SK-N-SH (cell line): Measurements from ENCODE around the gene RREB1. TPM values are rescaled to one million over a fixed set of nuclear protein-coding genes. Genes with fewer than 3 reads are reported as not detected.

Experiments
- CTCF ChIA-PET: fragments of 300-600, 350-600 bp; formaldehyde crosslinking; extraction: SDS; loops from one replicate; lab custom pipeline; 2021; lab: Yijun Ruan, JAX
- POLR2A ChIA-PET: fragments of 350-600 bp; sonication (Branson Sonifier 250); formaldehyde crosslinking; extraction: SDS; loops from one replicate; lab custom pipeline; 2020; ENCODE audit warnings: antibody characterized with exemption, inconsistent platforms; lab: Yijun Ruan, JAX
- DNase-seq: peaks from one replicate; pipeline ENCODE4 v3.0.0; 2012
- H2AFZ ChIP-seq: fragments of 200-600 bp; sonication (generic); 2 replicates; pipeline ENCODE4 v1.8.1; 2016; ENCODE audit warnings: antibody characterized with exemption, mild to moderate bottlenecking, low read depth
- H3F3A ChIP-seq: fragments of 200-600 bp; sonication (generic); replicated peaks from 2 replicates; pipeline ENCODE3; 2016; ENCODE audit warnings: antibody characterized with exemption, mild to moderate bottlenecking; ENCODE audit not compliant: insufficient read depth
- H3K27ac ChIP-seq, 2 experiments: fragments of 200-500 bp in 1 of 2; fragments of 200-600 bp in 1 of 2; sonication (Bioruptor generic) in 1 of 2; sonication (generic), shearing (Covaris generic) in 1 of 2; 2 replicates each; pipeline versions ENCODE4 v1.5.1 to v1.6.1; 2014 to 2016; ENCODE audit warnings: low read depth in 2 of 2, inconsistent platforms in 1 of 2, low read length in 1 of 2, mild to moderate bottlenecking in 1 of 2, mixed read lengths in 1 of 2
- H3K27me3 ChIP-seq: fragments of 200-600 bp; sonication (generic), shearing (Covaris generic); 2 replicates; pipeline ENCODE4 v1.6.1; 2016; ENCODE audit warnings: mixed run types; ENCODE audit not compliant: insufficient read depth
- H3K36me3 ChIP-seq, 2 experiments: fragments of 200-500 bp in 1 of 2; fragments of 200-600 bp in 1 of 2; sonication (Bioruptor generic) in 1 of 2; sonication (generic) in 1 of 2; replicated peaks in 1 of 2; 2 replicates each; pipeline versions ENCODE3 to v1.5.1; 2014 to 2016; ENCODE audit warnings: low read length in 1 of 2, mild to moderate bottlenecking in 1 of 2; ENCODE audit not compliant: insufficient read depth in 2 of 2, control insufficient read depth in 1 of 2
- H3K4me1 ChIP-seq, 2 experiments: fragments of 200-500 bp in 1 of 2; fragments of 200-600 bp in 1 of 2; sonication (Bioruptor generic) in 1 of 2; sonication (generic), shearing (Covaris generic) in 1 of 2; 2 replicates each; pipeline versions ENCODE4 v1.5.1 to v1.6.1; 2014 to 2016; ENCODE audit warnings: low read depth in 1 of 2, low read length in 1 of 2, mixed run types in 1 of 2; ENCODE audit not compliant: insufficient read depth in 2 of 2, control insufficient read depth in 1 of 2
- H3K4me2 ChIP-seq: fragments of 200-600 bp; sonication (generic), shearing (Covaris generic); 2 replicates; pipeline ENCODE4 v1.6.1; 2017; ENCODE audit warnings: mixed run types
- H3K4me3 ChIP-seq, 2 experiments: fragments of 200-500 bp in 1 of 2; fragments of 200-600 bp in 1 of 2; sonication (Bioruptor generic) in 1 of 2; sonication (generic), shearing (Covaris generic) in 1 of 2; 2 replicates each; pipeline versions ENCODE4 v1.5.1 to v1.8.1; 2014 to 2016; ENCODE audit warnings: low read depth in 2 of 2, inconsistent platforms in 1 of 2, low read length in 1 of 2, mild to moderate bottlenecking in 1 of 2, mixed read lengths in 1 of 2, moderate library complexity in 1 of 2
- H3K79me2 ChIP-seq: fragments of 200-600 bp; sonication (generic); 2 replicates; pipeline ENCODE4 v1.8.1; 2017; ENCODE audit warnings: mild to moderate bottlenecking; ENCODE audit not compliant: insufficient read depth
- H3K9ac ChIP-seq: fragments of 200-600 bp; sonication (generic); 2 replicates; pipeline ENCODE4 v1.6.1; 2017; ENCODE audit warnings: mixed run types
- H3K9me2 ChIP-seq: fragments of 200-600 bp; sonication (generic); 2 replicates; pipeline ENCODE4 v1.6.1; 2017; ENCODE audit warnings: mixed run types
- H3K9me3 ChIP-seq: fragments of 200-600 bp; sonication (generic); 2 replicates; pipeline ENCODE4 v1.6.1; 2017; ENCODE audit warnings: mixed run types, mild to moderate bottlenecking, moderate library complexity
- H4K20me1 ChIP-seq: fragments of 200-600 bp; sonication (generic); 2 replicates; pipeline ENCODE4 v1.6.1; 2017; ENCODE audit warnings: mild to moderate bottlenecking, mixed run types; ENCODE audit not compliant: insufficient read depth
- CTCF ChIP-seq: fragments of 200-600 bp; sonication (generic); IDR thresholded peaks from 2 replicates; pipeline ENCODE4 v1.6.1; 2017; ENCODE audit warnings: antibody characterized with exemption, mild to moderate bottlenecking, moderate library complexity
- ELF1 ChIP-seq: IDR thresholded peaks from 2 replicates; pipeline ENCODE4 v1.4.0; 2012
- FOSL2 ChIP-seq: IDR thresholded peaks from 2 replicates; pipeline ENCODE4 v1.4.0; 2012; ENCODE audit warnings: low read depth, mild to moderate bottlenecking, moderate library complexity, borderline replicate concordance
- FOXJ3 ChIP-seq: sonication (generic); formaldehyde crosslinking; IDR thresholded peaks from 2 replicates; pipeline ENCODE4 v1.5.1; 2020; ENCODE audit warnings: mild to moderate bottlenecking, missing genetic modification reagents
- GATA2 ChIP-seq: sonication (generic); formaldehyde crosslinking; IDR thresholded peaks from 2 replicates; pipeline ENCODE4 v1.5.0; 2020; ENCODE audit warnings: mild to moderate bottlenecking, missing genetic modification reagents
- JUND ChIP-seq: IDR thresholded peaks from 2 replicates; pipeline ENCODE4 v1.4.0; 2012
- MAX ChIP-seq: IDR thresholded peaks from 2 replicates; pipeline ENCODE4 v1.4.0; 2012; ENCODE audit warnings: low read depth
- MXI1 ChIP-seq: IDR thresholded peaks from 2 replicates; pipeline ENCODE4 v1.6.1; 2012; ENCODE audit warnings: mild to moderate bottlenecking, low read depth, low read length, improper control_type of control experiment
- NFIC ChIP-seq: IDR thresholded peaks from 2 replicates; pipeline ENCODE4 v1.4.0; 2012; ENCODE audit warnings: borderline replicate concordance
- NRF1 ChIP-seq: IDR thresholded peaks from 2 replicates; pipeline ENCODE4 v1.6.1; 2012; ENCODE audit warnings: low read depth, mild to moderate bottlenecking, low read length
- PBX3 ChIP-seq: IDR thresholded peaks from 2 replicates; pipeline ENCODE4; 2012
- REST ChIP-seq: IDR thresholded peaks from 2 replicates; pipeline ENCODE4 v1.6.1; 2012; ENCODE audit warnings: mild to moderate bottlenecking, low read depth, low read length, moderate library complexity
- SIN3A ChIP-seq: IDR thresholded peaks from 2 replicates; pipeline ENCODE4 v1.6.1; 2012; ENCODE audit warnings: low read depth, mild to moderate bottlenecking, low read length, moderate library complexity, borderline replicate concordance
- SMC3 ChIP-seq: IDR thresholded peaks from 2 replicates; pipeline ENCODE4 v1.6.1; 2012; ENCODE audit warnings: low read depth, low read length, improper control_type of control experiment
- TCF12 ChIP-seq: IDR thresholded peaks from 2 replicates; pipeline ENCODE4 v1.4.0; 2012
- YY1 ChIP-seq: IDR thresholded peaks from 2 replicates; pipeline ENCODE4 v1.4.0; 2012; ENCODE audit warnings: low read depth, mild to moderate bottlenecking
- ZBTB33 ChIP-seq: IDR thresholded peaks from 2 replicates; pipeline ENCODE4 v1.4.0; 2012; ENCODE audit warnings: low read depth, borderline replicate concordance
- WGBS: methylation state at CpG from one replicate; pipeline ENCODE4 v1.1.6; 2017; ENCODE audit warnings: low lambda C conversion rate; 5-methylcytosine and 5-hydroxymethylcytosine counted together
- polyA plus RNA-seq, 3 experiments: library from polyadenylated mRNA; depleted of rRNA; stranded (reverse); fragments of >200 nt; gene quantifications; 2 replicates each; pipeline ENCODE4 v1.2.3, GENCODE V29; 2012

The RREB1 gene
- polyA plus RNA-seq, 1 of the 3 experiments (the other 2 are of a cell fraction), result 2.0 TPM

DNA sequence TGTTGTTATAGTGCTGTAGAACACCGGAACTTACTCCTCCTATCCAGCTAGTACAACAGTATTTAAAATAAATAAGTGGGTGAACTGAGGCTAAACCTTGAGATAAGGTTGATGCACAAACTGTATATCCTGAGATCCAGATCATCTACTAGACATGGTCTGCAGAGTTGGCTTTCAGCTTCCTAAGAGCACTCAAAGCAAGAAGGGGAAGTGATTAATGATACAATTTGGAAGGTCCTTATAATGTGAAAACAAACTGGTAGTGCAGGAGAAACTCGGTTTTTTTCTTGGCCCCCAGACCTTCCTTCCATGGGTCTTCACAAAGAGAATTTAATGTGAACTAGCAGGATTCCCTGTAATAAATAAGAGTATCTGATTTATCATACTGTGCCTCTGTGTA is 27.4 kb upstream of the RREB1 start:
- 57% methylated on average over 2 of the region's 2 CpGs for WGBS
- H3K9ac ChIP-seq, result no peak overlapping the region
- no peaks in the 10 kb centered on the region for H3K4me1 ChIP-seq
- no peak overlapping the region for H3K4me2 ChIP-seq
- TF ChIP-seq MAX (no peak), REST (no peak), GATA2 (CRISPR knock-in tag) (no peak), SMC3 (no peak), FOXJ3 (CRISPR knock-in tag) (no peak), ELF1 (no peak), ZBTB33 (no peak), YY1 (no peak), TCF12 (no peak)
- CTCF ChIA-PET, result no interaction called here
- no peaks in the 10 kb centered on the region for H3K79me2 ChIP-seq
- H3K9me2 ChIP-seq, result no peaks in the 10 kb centered on the region
- no peak overlapping the region for H3K4me3 ChIP-seq
- H4K20me1 ChIP-seq, result no peaks in the 10 kb centered on the region
- H3F3A ChIP-seq, result no peaks in the 10 kb centered on the region
- H3K36me3 ChIP-seq, result no peaks in the 10 kb centered on the region
- POLR2A ChIA-PET, result no interaction called here
- no peak overlapping the region for H3K27ac ChIP-seq
- DNase-seq, result no peak
- no peak overlapping the region for H2AFZ ChIP-seq
- no peaks in the 10 kb centered on the region for H3K27me3 ChIP-seq
- no peaks in the 10 kb centered on the region for H3K9me3 ChIP-seq

- H3K4me1 ChIP-seq, result peaks cover 0 to 4% of the 10 kb centered on the region in 2 experiments; a peak in 2 of 4 replicates
- no peaks in the 10 kb centered on the region for H3K9me2 ChIP-seq
- DNase-seq, result peak; percentile 65
- CTCF ChIA-PET, result no interaction called here
- no peaks in the 10 kb centered on the region for H3K27me3 ChIP-seq
- peak overlapping the region; percentile 42; the same call in 1 of the 2 replicates for H3K4me2 ChIP-seq
- no peak overlapping the region for H2AFZ ChIP-seq
- no peaks in the 10 kb centered on the region for H4K20me1 ChIP-seq
- no peak overlapping the region for H3K27ac ChIP-seq
- H3K4me3 ChIP-seq, result no peak overlapping the region
- no peaks in the 10 kb centered on the region for H3K9me3 ChIP-seq
- no peaks in the 10 kb centered on the region for H3K36me3 ChIP-seq
- H3K79me2 ChIP-seq, result no peaks in the 10 kb centered on the region
- POLR2A ChIA-PET, result no interaction called here
- H3F3A ChIP-seq, result no peaks in the 10 kb centered on the region
- 22% methylated on average over 1 of the region's 1 CpG for WGBS
- TF ChIP-seq CTCF, result no peak
- TF ChIP-seq MXI1, result peak; percentile 91
- TF ChIP-seq ELF1, result no peak
- TF ChIP-seq SIN3A, result no peak
- no peak for TF ChIP-seq NRF1
- no peak for TF ChIP-seq PBX3
- no peak for TF ChIP-seq FOSL2
- TF ChIP-seq JUND, result no peak
- 0 out of 2 replicates have a peak, but pooled peaks have one; percentile 23 for TF ChIP-seq NFIC
- H3K9ac ChIP-seq, result no peak overlapping the region
These were observed 21.9 kb upstream of the RREB1 start for GRCh38 chr6:7085911-7086310.
